PFSK-1 (cell line): Measurements from ENCODE around the gene SENP1.

ENCODE experiments used
- POLR2AphosphoS5 ChIP-seq: IDR thresholded peaks from 2 replicates; pipeline ENCODE4 v1.6.1; 2012; ENCODE audit warnings: low read depth, mild to moderate bottlenecking, control low read depth, low read length, moderate library complexity
- SIN3A ChIP-seq: IDR thresholded peaks from 2 replicates; pipeline ENCODE4 v1.6.1; 2012; ENCODE audit warnings: mild to moderate bottlenecking, low read length, moderate library complexity, borderline replicate concordance; ENCODE audit not compliant: insufficient read depth
- TAF1 ChIP-seq: IDR thresholded peaks from 2 replicates; pipeline ENCODE4 v1.6.1; 2012; ENCODE audit warnings: low read length, control low read depth, borderline replicate concordance; ENCODE audit not compliant: insufficient read depth
- TF ChIP-seq, protein P1 (sequence below), 2 experiments: IDR thresholded peaks; 2 replicates each; pipeline versions ENCODE4 v1.6.1 to v1.8.0; 2011 to 2012; ENCODE audit warnings: low read depth in 2 of 2, low read length in 2 of 2, control low read depth in 1 of 2, inconsistent platforms in 1 of 2, mild to moderate bottlenecking in 1 of 2, moderate library complexity in 1 of 2; ENCODE audit not compliant: insufficient read depth in 1 of 2

DNA sequence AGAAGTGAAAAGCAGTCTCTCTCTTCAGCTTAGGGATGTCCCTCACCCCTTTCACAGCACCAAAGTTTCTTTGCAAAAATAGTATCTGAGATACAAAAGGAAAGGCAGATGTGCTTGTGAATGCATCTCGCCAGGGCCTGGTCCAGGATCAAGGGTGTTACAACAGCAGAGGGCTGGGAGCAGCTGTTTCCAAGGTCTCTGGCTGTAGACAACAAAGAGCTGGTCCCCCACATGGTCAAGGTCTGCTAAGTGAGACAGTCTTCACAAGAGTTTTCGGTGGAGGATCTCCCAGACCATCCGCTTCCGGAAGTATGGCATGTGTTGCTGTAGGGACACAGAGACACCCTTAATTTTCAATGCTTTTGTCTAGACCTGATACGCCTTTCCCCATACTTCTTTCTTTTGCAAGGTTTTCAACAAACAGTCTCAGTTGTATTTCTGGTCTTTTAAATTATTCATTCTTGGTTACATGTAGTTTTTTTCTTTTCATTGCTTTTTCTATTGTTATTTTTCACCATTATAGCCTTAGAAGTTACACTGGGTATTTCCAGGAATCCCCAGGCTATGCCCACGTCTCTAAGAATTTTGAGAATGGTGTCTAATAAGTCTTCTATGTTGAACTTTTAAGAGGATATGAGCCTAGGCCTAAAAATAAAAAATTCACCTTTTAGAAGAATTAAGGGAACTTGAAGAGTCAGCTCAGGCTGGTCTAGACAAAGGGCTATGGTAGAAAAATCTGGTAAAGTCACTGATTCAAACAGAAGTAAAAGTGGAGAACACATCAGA, 60.6 kb downstream of the SENP1 start:
- TF ChIP-seq TAF1 (no peak), POLR2AphosphoS5 (no peak), SIN3A (no peak)
- TF ChIP-seq, protein P1, sequence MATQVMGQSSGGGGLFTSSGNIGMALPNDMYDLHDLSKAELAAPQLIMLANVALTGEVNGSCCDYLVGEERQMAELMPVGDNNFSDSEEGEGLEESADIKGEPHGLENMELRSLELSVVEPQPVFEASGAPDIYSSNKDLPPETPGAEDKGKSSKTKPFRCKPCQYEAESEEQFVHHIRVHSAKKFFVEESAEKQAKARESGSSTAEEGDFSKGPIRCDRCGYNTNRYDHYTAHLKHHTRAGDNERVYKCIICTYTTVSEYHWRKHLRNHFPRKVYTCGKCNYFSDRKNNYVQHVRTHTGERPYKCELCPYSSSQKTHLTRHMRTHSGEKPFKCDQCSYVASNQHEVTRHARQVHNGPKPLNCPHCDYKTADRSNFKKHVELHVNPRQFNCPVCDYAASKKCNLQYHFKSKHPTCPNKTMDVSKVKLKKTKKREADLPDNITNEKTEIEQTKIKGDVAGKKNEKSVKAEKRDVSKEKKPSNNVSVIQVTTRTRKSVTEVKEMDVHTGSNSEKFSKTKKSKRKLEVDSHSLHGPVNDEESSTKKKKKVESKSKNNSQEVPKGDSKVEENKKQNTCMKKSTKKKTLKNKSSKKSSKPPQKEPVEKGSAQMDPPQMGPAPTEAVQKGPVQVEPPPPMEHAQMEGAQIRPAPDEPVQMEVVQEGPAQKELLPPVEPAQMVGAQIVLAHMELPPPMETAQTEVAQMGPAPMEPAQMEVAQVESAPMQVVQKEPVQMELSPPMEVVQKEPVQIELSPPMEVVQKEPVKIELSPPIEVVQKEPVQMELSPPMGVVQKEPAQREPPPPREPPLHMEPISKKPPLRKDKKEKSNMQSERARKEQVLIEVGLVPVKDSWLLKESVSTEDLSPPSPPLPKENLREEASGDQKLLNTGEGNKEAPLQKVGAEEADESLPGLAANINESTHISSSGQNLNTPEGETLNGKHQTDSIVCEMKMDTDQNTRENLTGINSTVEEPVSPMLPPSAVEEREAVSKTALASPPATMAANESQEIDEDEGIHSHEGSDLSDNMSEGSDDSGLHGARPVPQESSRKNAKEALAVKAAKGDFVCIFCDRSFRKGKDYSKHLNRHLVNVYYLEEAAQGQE (IDR thresholded peaks at IDR 0.05; ENCODE audit: insufficient read depth in 1 of 2, low read depth in 2 of 2, low read length in 2 of 2): no peak
